ENCODE data around the gene DGLUCY.

- TF ChIP-seq CTCF (IDR thresholded peaks at IDR 0.05; ENCODE audit: borderline replicate concordance, extremely low read depth, low read length, poor library complexity, severe bottlenecking), result no peak
- TF ChIP-seq EZH2 (IDR thresholded peaks at IDR 0.05; ENCODE audit: borderline replicate concordance, low read depth, low read length, severe bottlenecking), result no peak
These were observed 100.4 kb downstream of the DGLUCY start for GRCh38 chr14:91214306-91214705.

Measured in DND-41 (cell line).